GM10847 (cell line): ENCODE data around the gene DAB1.

ENCODE experiments used
- POLR2A ChIP-seq: IDR thresholded peaks from 2 replicates; pipeline ENCODE4 v1.6.1; 2011; ENCODE audit not compliant: insufficient read length; ENCODE audit errors: extremely low read depth

The DAB1 gene

GRCh38 chr1:56948403-56949023, 475.3 kb downstream of the DAB1 start:
- TF ChIP-seq POLR2A: no peak
